HG02642 (cell line): ENCODE results near the gene SMAD2.
A peak's percentile ranks its signal among the peaks of the same experiment; 100 is the strongest.

ENCODE experiments used
- ATAC-seq: cut with Tn5 transposase; IDR thresholded peaks from one replicate; pipeline ENCODE4 v1.9.1; 2021; ENCODE audit warnings: mild to moderate bottlenecking; ENCODE audit not compliant: unreplicated experiment, poor library complexity

The SMAD2 gene

GRCh38 chr18:47932603-47933002 is 2.1 kb upstream of the SMAD2 start:
- ATAC-seq, result no peak

DNA sequence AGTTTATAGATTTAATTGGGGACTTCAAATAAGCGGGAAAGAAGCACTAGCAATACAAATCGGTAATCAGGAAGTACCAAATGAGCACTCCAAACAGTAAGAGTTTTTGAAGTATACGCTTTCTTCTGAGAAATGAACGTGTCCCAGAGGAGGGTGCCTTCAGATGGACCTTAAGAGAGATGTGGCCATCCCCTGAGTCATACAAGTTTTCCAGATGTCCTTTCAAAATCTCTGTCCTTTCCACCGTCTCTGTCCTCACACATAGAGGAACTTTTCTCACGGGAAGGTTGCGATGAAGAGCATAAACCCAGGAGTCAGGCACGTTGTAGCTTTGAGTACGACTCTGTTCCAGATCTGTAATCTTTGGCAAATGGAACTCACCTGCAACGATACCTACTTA is 1.7 kb upstream of the SMAD2 start:
- no peak for ATAC-seq

DNA sequence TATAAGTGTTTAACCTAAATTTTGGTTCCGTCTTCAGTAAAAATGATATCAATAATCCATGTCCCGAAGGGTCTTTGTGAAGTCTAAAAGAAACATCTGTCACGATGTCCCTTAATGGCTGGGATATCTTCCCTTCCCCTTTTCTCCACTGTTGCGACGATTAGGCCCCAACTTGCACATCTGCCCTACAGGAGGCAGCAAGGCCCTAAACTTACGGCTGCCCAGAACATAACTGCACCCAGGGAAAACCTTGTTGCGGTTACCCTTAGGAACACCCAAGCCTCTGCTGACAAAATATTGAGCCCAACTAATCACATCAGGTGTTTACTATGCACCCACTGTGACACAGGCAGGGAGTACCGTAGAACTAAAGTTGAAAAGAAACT is 1.3 kb upstream of the SMAD2 start:
- no peak for ATAC-seq

DNA sequence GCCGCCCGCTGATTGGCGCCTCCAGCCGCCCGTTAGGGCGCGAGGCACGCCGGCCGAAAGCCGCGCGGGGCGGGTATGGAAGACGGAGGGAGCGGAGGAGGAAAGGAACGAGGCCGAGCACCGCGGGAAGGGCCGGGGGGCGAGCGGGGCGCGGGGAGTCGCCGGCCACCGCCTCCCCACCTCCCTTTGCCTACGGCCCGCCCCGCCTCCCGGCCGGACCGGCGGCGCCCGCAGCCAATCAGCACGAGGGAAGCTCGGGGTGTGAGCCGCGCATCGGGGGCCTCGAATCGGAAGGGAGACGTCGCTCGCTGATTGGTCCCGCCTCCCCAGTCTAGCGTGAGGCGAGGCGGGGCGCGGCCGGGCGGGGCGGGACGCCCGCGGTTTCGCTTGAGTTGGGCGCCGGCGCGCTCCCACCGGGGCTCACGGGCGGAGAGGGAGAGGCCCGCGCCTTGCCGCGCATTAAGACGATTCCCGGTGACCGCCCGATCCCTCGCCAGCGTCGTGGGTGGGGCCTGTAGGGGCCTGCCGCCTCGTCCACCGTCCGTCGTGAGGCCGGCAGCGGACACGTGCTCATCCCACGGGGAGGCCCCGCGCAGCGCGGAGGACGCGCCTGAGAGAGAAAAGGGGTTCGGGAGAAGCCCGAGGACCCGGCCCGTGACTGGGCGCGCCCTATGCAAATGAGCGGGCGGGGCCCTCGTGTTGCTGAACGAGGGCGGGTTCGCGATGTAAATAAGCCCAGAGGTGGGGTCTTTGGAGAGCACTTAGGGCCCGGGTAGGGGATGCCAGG is 665 bp upstream of the SMAD2 start:
- peak; percentile 85 for ATAC-seq

DNA sequence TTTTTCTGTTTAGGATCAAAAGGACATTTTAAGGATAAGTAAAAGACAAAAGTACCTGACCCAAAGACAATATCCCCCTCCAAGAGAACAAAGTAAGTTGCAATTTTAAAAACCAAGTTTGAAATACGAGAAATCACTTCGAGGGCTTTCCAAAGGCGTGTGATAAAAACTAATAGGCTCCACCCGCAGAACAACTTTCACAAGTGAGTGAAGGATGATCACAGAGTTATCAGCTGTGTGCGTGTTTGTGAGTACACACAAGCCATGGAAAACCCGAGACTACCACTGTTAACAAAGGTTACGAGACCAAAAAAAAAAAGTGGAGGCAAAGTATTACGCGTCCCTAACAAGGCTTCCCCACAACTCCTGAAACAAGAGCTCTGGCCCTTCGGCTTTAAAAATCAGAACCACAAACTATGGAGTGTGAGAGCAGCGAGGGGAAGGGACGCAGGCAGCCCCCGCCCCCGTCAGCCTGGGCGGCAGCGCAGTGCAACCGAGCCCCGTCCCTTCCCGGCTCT is 719 bp downstream of the SMAD2 start:
- no peak for ATAC-seq

DNA sequence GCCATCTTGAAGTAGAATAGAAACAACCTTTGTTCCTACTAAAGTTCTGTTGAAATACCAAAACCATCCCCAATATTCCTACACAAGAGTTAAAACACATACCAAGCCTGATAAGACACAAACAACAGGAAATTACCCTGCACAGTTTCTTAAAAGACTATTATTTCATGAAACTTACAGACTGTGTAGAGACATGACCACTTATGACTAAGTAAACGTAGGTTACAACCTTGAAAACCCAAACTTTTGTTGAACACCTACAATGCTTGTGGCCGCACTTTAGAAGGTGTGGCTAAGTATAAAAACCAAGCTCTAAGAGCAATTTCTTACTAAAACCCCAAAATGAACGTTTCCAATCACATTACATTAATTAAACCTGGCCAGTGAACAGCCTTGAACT is 2.0 kb downstream of the SMAD2 start:
- no peak for ATAC-seq

GRCh38 chr18:47926101-47926850 is 4.2 kb downstream of the SMAD2 start:
- no peak for ATAC-seq

- ATAC-seq, result no peak
These were observed 10.5 kb downstream of the SMAD2 start for GRCh38 chr18:47919916-47920315.

GRCh38 chr18:47917923-47918610 is 12.4 kb downstream of the SMAD2 start:
- peak; percentile 56 for ATAC-seq

DNA sequence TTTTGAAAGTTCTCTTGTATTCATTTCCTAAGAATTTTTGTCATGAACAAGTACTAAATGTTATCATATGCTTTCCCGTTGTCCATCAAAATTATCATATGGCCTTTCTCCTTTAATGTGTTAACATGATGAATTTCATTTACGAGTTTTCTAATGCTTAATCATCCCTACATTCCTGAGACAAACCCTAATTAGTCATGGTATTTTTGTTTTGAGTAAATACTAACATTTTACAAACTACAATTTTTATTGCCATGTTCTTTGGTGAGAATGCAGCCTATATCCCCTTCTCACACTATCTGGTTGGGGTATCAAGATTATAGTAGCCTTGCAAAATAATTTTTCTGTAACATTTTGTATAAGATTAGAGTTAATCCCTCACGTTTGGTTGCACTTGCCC is 14.5 kb downstream of the SMAD2 start:
- no peak for ATAC-seq

- ATAC-seq, result no peak
These were observed 15.2 kb downstream of the SMAD2 start for GRCh38 chr18:47915229-47915628.

- ATAC-seq, result no peak
These were observed 17.5 kb downstream of the SMAD2 start for GRCh38 chr18:47912794-47913585.

- no peak for ATAC-seq
These were observed 18.1 kb downstream of the SMAD2 start for GRCh38 chr18:47912343-47912742.

GRCh38 chr18:47911877-47912276 is 18.6 kb downstream of the SMAD2 start:
- no peak for ATAC-seq

- no peak for ATAC-seq
These were observed 21.0 kb downstream of the SMAD2 start for GRCh38 chr18:47909484-47909883.

GRCh38 chr18:47908592-47908991 is 21.9 kb downstream of the SMAD2 start:
- no peak for ATAC-seq

GRCh38 chr18:47906408-47906807 is 24.1 kb downstream of the SMAD2 start:
- no peak for ATAC-seq

- no peak for ATAC-seq
These were observed 26.6 kb downstream of the SMAD2 start for GRCh38 chr18:47903809-47904208.

- peak; percentile 85 for ATAC-seq
These were observed 28.7 kb downstream of the SMAD2 start for GRCh38 chr18:47901624-47902362.
